GM23338 (cell line): ENCODE data around the gene CYSLTR1.

Experiments used
- CREB1 ChIP-seq: fragments of 250-450 bp; sonication (Bioruptor Pico); IDR thresholded peaks from 2 replicates; pipeline ENCODE4 v1.5.0; 2020; ENCODE audit warnings: low read depth, mild to moderate bottlenecking, moderate library complexity
- EZH2 ChIP-seq: fragments of 200-600 bp; sonication (generic); IDR thresholded peaks from one replicate; pipeline ENCODE4 v1.8.0; 2017; ENCODE audit warnings: antibody characterized with exemption, mild to moderate bottlenecking, low read depth; ENCODE audit not compliant: unreplicated experiment
- EZH2phosphoT487 ChIP-seq: fragments of 200-600 bp; sonication (generic); IDR thresholded peaks from one replicate; pipeline ENCODE4 v1.8.1; 2018; ENCODE audit warnings: antibody characterized with exemption; ENCODE audit not compliant: unreplicated experiment
- JUNB ChIP-seq: IDR thresholded peaks from one replicate; pipeline ENCODE4 v1.6.1; 2016; ENCODE audit warnings: antibody characterized with exemption; ENCODE audit not compliant: unreplicated experiment
- NANOG ChIP-seq: IDR thresholded peaks from 2 replicates; pipeline ENCODE4 v1.6.1; 2016; ENCODE audit warnings: antibody characterized with exemption, borderline replicate concordance
- POLR2AphosphoS5 ChIP-seq: IDR thresholded peaks from 2 replicates; pipeline ENCODE4 v1.6.1; 2016; ENCODE audit warnings: antibody characterized with exemption, low read depth
- REST ChIP-seq: IDR thresholded peaks from one replicate; pipeline ENCODE4 v1.6.1; 2018; ENCODE audit warnings: antibody characterized with exemption; ENCODE audit not compliant: unreplicated experiment
- ZNF331 ChIP-seq: fragments of 250-450 bp; sonication (Bioruptor Pico); IDR thresholded peaks from 2 replicates; pipeline ENCODE4 v1.5.0; 2020; ENCODE audit warnings: low read depth, mild to moderate bottlenecking, moderate library complexity
- ZNF462 ChIP-seq: fragments of 250-450 bp; sonication (Bioruptor Pico); IDR thresholded peaks from 2 replicates; pipeline ENCODE4 v1.5.0; 2020; ENCODE audit warnings: mild to moderate bottlenecking, moderate library complexity
- TF ChIP-seq, protein P1 (sequence below), 2 experiments: fragments of 200-600 bp in 1 of 2; sonication (generic) in 1 of 2; conservative IDR thresholded peaks; 2 replicates each; pipeline versions ENCODE4 v1.5.1 to v1.6.1; 2016 to 2017; ENCODE audit warnings: antibody characterized with exemption in 2 of 2, low read depth in 2 of 2, mild to moderate bottlenecking in 2 of 2, moderate library complexity in 1 of 2

GRCh38 chrX:78357342-78358055 is 30.1 kb upstream of the CYSLTR1 start:
- TF ChIP-seq, protein P1, sequence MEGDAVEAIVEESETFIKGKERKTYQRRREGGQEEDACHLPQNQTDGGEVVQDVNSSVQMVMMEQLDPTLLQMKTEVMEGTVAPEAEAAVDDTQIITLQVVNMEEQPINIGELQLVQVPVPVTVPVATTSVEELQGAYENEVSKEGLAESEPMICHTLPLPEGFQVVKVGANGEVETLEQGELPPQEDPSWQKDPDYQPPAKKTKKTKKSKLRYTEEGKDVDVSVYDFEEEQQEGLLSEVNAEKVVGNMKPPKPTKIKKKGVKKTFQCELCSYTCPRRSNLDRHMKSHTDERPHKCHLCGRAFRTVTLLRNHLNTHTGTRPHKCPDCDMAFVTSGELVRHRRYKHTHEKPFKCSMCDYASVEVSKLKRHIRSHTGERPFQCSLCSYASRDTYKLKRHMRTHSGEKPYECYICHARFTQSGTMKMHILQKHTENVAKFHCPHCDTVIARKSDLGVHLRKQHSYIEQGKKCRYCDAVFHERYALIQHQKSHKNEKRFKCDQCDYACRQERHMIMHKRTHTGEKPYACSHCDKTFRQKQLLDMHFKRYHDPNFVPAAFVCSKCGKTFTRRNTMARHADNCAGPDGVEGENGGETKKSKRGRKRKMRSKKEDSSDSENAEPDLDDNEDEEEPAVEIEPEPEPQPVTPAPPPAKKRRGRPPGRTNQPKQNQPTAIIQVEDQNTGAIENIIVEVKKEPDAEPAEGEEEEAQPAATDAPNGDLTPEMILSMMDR (conservative IDR thresholded peaks at IDR 0.05; ENCODE audit: low read depth in 2 of 2): no peak
- TF ChIP-seq EZH2 (no peak), ZNF462 (CRISPR knock-in tag) (no peak), REST (no peak), NANOG (no peak), CREB1 (CRISPR knock-in tag) (no peak), EZH2phosphoT487 (no peak), POLR2AphosphoS5 (no peak), JUNB (no peak), ZNF331 (CRISPR knock-in tag) (no peak)
